GM06990 (cell line): ENCODE measurements around the gene PAFAH1B2.
"Not testable (repeated sequence)": the region's sequence is repeated elsewhere in the genome, so short reads cannot be mapped to it uniquely, and the experiment has no call there.

Source experiments
- DNase-seq: peaks from one replicate; pipeline ENCODE4 v3.0.0-alpha.2; 2011; ENCODE audit not compliant: insufficient read length; ENCODE audit errors: extremely low read depth
- H3K27me3 ChIP-seq: replicated peaks from 2 replicates; pipeline ENCODE4 v1.6.0; 2011; ENCODE audit warnings: low read length; ENCODE audit not compliant: control insufficient read depth, insufficient read depth
- H3K36me3 ChIP-seq: 2 replicates; pipeline ENCODE4 v1.5.1; 2011; ENCODE audit warnings: low read length; ENCODE audit not compliant: control insufficient read depth, insufficient read depth
- H3K4me3 ChIP-seq: replicated peaks from 2 replicates; pipeline ENCODE4 v1.5.1; 2011; ENCODE audit warnings: low read depth, mild to moderate bottlenecking, control low read depth, low read length
- CTCF ChIP-seq: IDR thresholded peaks from 2 replicates; pipeline ENCODE4 v1.5.1; 2011; ENCODE audit warnings: low read length, control low read depth, mild to moderate bottlenecking, inconsistent platforms; ENCODE audit not compliant: insufficient read depth, poor library complexity, severe bottlenecking

Gene PAFAH1B2

GRCh38 chr11:117126223-117126965 is 17.7 kb upstream of the PAFAH1B2 start:
- Histone ChIP-seq H3K36me3 (no peaks in the 10 kb centered on the region), H3K4me3 (no peak overlapping the region), H3K27me3 (no peaks in the 10 kb centered on the region)
- no peak for DNase-seq
- TF ChIP-seq CTCF = no peak

- Histone ChIP-seq H3K36me3 (no peaks in the 10 kb centered on the region), H3K27me3 (no peaks in the 10 kb centered on the region), H3K4me3 (no peak overlapping the region)
- no peak for TF ChIP-seq CTCF
- DNase-seq = no peak
Measured at GRCh38 chr11:117127171-117127901, 16.8 kb upstream of the PAFAH1B2 start.

- no peak for TF ChIP-seq CTCF
- no peak overlapping the region for H3K4me3 ChIP-seq
- no peaks in the 10 kb centered on the region for H3K27me3 ChIP-seq
- H3K36me3 ChIP-seq = no peaks in the 10 kb centered on the region
- DNase-seq = no peak
Measured at GRCh38 chr11:117128289-117128688, 15.8 kb upstream of the PAFAH1B2 start.

GRCh38 chr11:117130396-117130795 is 13.7 kb upstream of the PAFAH1B2 start:
- not testable (repeated sequence) for H3K36me3 ChIP-seq, H3K4me3 ChIP-seq, H3K27me3 ChIP-seq, DNase-seq

GRCh38 chr11:117130879-117131278 is 13.2 kb upstream of the PAFAH1B2 start:
- Histone ChIP-seq H3K36me3 (no peaks in the 10 kb centered on the region), H3K27me3 (no peaks in the 10 kb centered on the region), H3K4me3 (no peak overlapping the region)
- no peak for TF ChIP-seq CTCF
- DNase-seq = no peak

- no peaks in the 10 kb centered on the region for H3K36me3 ChIP-seq
- H3K27me3 ChIP-seq = no peaks in the 10 kb centered on the region
- no peak for TF ChIP-seq CTCF
- no peak overlapping the region for H3K4me3 ChIP-seq
- DNase-seq = no peak
Measured at GRCh38 chr11:117134431-117134830, 9.7 kb upstream of the PAFAH1B2 start.

- DNase-seq, H3K36me3 ChIP-seq, H3K4me3 ChIP-seq, H3K27me3 ChIP-seq: not testable (repeated sequence)
Measured at GRCh38 chr11:117134979-117135378, 9.1 kb upstream of the PAFAH1B2 start.

GRCh38 chr11:117137223-117138086 is 6.6 kb upstream of the PAFAH1B2 start:
- not testable (repeated sequence) for H3K27me3 ChIP-seq, H3K4me3 ChIP-seq, DNase-seq, H3K36me3 ChIP-seq
